PC-3 (cell line): ENCODE data around the gene SRSF1. TPM values are rescaled to one million over a fixed set of nuclear protein-coding genes. Genes with fewer than 3 reads are reported as not detected.

Source experiments
- ATAC-seq: fragments of 200-7000 bp; cut with Tn5 transposase; 2 replicates; pipeline ENCODE4 v1.9.1; 2020; ENCODE audit warnings: mild to moderate bottlenecking, moderate library complexity
- BruUV-seq: library from RNA; stranded (reverse); fragments of 400-500 nt; replicated peaks from 2 replicates; lab custom pipeline; 2021; lab: Mats Ljungman, UMichigan
- CTCF ChIA-PET: fragments of 300-600 bp; sonication (Branson Sonifier 250); formaldehyde crosslinking; loops from one replicate; lab custom pipeline; 2022; ENCODE audit warnings: antibody characterized with exemption; lab: Charles Lee
- POLR2A ChIA-PET: fragments of 300-600 bp; sonication (Branson Sonifier 250); formaldehyde crosslinking; loops from one replicate; lab custom pipeline; 2022; ENCODE audit warnings: antibody characterized with exemption; ENCODE audit not compliant: unreplicated experiment; lab: Charles Lee
- DNase-seq: peaks from one replicate; pipeline ENCODE4 v3.0.0-alpha.2; 2015
- H2AFZ ChIP-seq: fragments of 300-600 bp; sonication (generic); 2 replicates; pipeline ENCODE4 v1.6.0; 2016; ENCODE audit warnings: antibody characterized with exemption, low read length
- H3F3A ChIP-seq: fragments of 300-600 bp; sonication (generic); one replicate; pipeline ENCODE4 v1.6.0; 2017; ENCODE audit warnings: antibody characterized with exemption, low read length, control low read depth, mild to moderate bottlenecking; ENCODE audit not compliant: unreplicated experiment
- H3K27ac ChIP-seq: fragments of 300-600 bp; sonication (generic); 2 replicates; pipeline ENCODE4 v1.5.1; 2016; ENCODE audit warnings: mild to moderate bottlenecking, low read length
- H3K27me3 ChIP-seq: fragments of 300-600 bp; sonication (generic); 2 replicates; pipeline ENCODE4 v1.6.1; 2016; ENCODE audit warnings: low read length, mixed read lengths
- H3K36me3 ChIP-seq: fragments of 300-600 bp; sonication (generic); 2 replicates; pipeline ENCODE4 v1.6.1; 2016; ENCODE audit warnings: low read depth, mixed run types, low read length, mixed read lengths
- H3K4me1 ChIP-seq: fragments of 300-600 bp; sonication (generic); 2 replicates; pipeline ENCODE4 v1.5.1; 2016; ENCODE audit warnings: low read length; ENCODE audit not compliant: insufficient read depth
- H3K4me2 ChIP-seq: fragments of 300-600 bp; sonication (generic); 2 replicates; pipeline ENCODE4 v1.6.0; 2016; ENCODE audit warnings: low read length
- H3K4me3 ChIP-seq: fragments of 300-600 bp; sonication (generic); 2 replicates; pipeline ENCODE4 v1.5.1; 2016; ENCODE audit warnings: mild to moderate bottlenecking, low read length, mixed read lengths
- H3K79me2 ChIP-seq: fragments of 300-600 bp; sonication (generic); 2 replicates; pipeline ENCODE4 v1.6.1; 2017; ENCODE audit warnings: low read length, mixed read lengths
- H3K9ac ChIP-seq: fragments of 300-600 bp; sonication (generic); 2 replicates; pipeline ENCODE4 v1.6.0; 2016; ENCODE audit warnings: mild to moderate bottlenecking, low read length
- H3K9me2 ChIP-seq: fragments of 300-600 bp; sonication (generic); replicated peaks from 2 replicates; pipeline ENCODE4 v1.6.1; 2016; ENCODE audit warnings: mixed run types, low read length, mixed read lengths
- H3K9me3 ChIP-seq: fragments of 300-600 bp; sonication (generic); 2 replicates; pipeline ENCODE4 v1.6.1; 2016; ENCODE audit warnings: low read length, mixed read lengths
- H4K20me1 ChIP-seq: fragments of 300-600 bp; sonication (generic); 2 replicates; pipeline ENCODE4 v1.6.1; 2016; ENCODE audit warnings: low read length, mixed read lengths
- CTCF ChIP-seq: fragments of 300-600 bp; sonication (generic); conservative IDR thresholded peaks from 2 replicates; pipeline ENCODE4 v1.5.1; 2017; ENCODE audit warnings: antibody characterized with exemption, low read depth, mild to moderate bottlenecking, low read length
- EZH2 ChIP-seq: fragments of 300-600 bp; sonication (generic); IDR thresholded peaks from one replicate; pipeline ENCODE4 v1.6.1; 2017; ENCODE audit warnings: antibody characterized with exemption, mild to moderate bottlenecking, low read length; ENCODE audit not compliant: unreplicated experiment
- EZH2phosphoT487 ChIP-seq: fragments of 300-600 bp; sonication (generic); IDR thresholded peaks from 2 replicates; pipeline ENCODE4 v1.6.1; 2018; ENCODE audit warnings: mild to moderate bottlenecking, antibody characterized with exemption, low read length, borderline replicate concordance
- intact Hi-C: fragments of 100-400 bp; cut with micrococcal nuclease; formaldehyde crosslinking; loops from 2 replicates; pipeline ENCODE4 v1.9.0; 2023
- total RNA-seq: library from RNA; depleted of rRNA; stranded (reverse); fragments of >200 nt; gene quantifications from 2 replicates; pipeline ENCODE4 v1.2.3, GENCODE V29; 2014

The SRSF1 gene
- total RNA-seq, 1 experiment from 2014 or later = 325 TPM

GRCh38 chr17:58001461-58002124 lies 5.5 kb downstream of the SRSF1 start:
- DNase-seq = no peak
- H3K9ac ChIP-seq = no peak overlapping the region
- peaks cover 42% of the 10 kb centered on the region for H3F3A ChIP-seq
- ChIA-PET CTCF (interaction anchor here (0.6 to 1.1 kb wide), 5 partner anchors 15 to 428 kb away, joined by 3 to 12 read pairs (median 4); partner anchors contain the start of gene DYNLL2), POLR2A (interaction anchor here (0.7 kb wide), 3 partner anchors 53 to 288 kb away, joined by 3 to 4 read pairs (median 3); no protein-coding TSS in a partner anchor)
- peaks cover 53% of the 10 kb centered on the region for H3K79me2 ChIP-seq
- H3K27ac ChIP-seq = no peak overlapping the region
- intact Hi-C loops = no loop called here
- no peak overlapping the region for H2AFZ ChIP-seq
- H3K9me2 ChIP-seq = no peaks in the 10 kb centered on the region
- H3K4me1 ChIP-seq = peaks cover 30% of the 10 kb centered on the region
- H3K4me2 ChIP-seq = 0 out of 2 replicates have a peak overlapping the region, but pooled peaks have one; percentile 24
- 0 out of 2 replicates have a peak overlapping the region, but pooled peaks have one; percentile 96 for H3K4me3 ChIP-seq
- no peaks in the 10 kb centered on the region for H3K27me3 ChIP-seq
- no peak for ATAC-seq
- peaks cover 65% of the 10 kb centered on the region for H4K20me1 ChIP-seq
- no peaks in the 10 kb centered on the region for H3K9me3 ChIP-seq
- H3K36me3 ChIP-seq = peaks cover 83% of the 10 kb centered on the region
- no TSS peak for BruUV-seq
- no peak for TF ChIP-seq CTCF
- TF ChIP-seq EZH2phosphoT487 = no peak
- no peak for TF ChIP-seq EZH2

DNA sequence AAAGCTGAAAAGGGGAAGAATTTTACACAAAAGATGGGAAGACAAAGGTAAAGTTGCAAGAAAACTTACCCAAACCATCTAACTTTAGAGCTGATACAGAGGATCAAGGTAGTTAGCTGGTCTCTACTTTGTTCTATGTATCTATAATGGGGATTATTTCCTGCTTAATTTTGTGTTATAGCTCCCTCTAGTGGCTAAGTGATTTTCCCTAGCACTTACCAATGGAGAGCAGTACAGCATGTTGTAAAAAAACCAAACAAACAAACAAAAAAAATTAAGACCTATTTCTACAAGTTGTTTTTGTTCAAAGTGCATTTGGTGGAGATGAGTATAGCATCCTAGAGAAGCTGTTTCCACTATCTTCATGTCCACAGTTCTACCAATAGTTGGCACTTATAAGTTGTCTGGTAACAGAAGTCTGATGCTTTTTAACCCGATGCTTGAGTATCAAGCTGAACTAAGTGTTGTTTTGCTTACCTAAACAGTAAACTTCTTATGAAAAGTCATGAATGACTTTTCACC lies 7.5 kb downstream of the SRSF1 start:
- intact Hi-C loops = loop anchor here (1.0 kb wide), 2 partner anchors 114 to 141 kb away; no protein-coding TSS in a partner anchor
- TF ChIP-seq EZH2 (no peak), CTCF (peak; percentile 99)
- Histone ChIP-seq H3K9me2 (no peaks in the 10 kb centered on the region), H4K20me1 (peaks cover 47% of the 10 kb centered on the region), H3K27ac (no peak overlapping the region), H3K36me3 (peaks cover 66% of the 10 kb centered on the region), H3K27me3 (no peaks in the 10 kb centered on the region), H3K4me3 (no peak overlapping the region), H3F3A (peaks cover 55% of the 10 kb centered on the region), H3K4me1 (peaks cover 25% of the 10 kb centered on the region), H2AFZ (no peak overlapping the region), H3K9ac (no peak overlapping the region), H3K79me2 (peaks cover 33% of the 10 kb centered on the region), H3K4me2 (no peak overlapping the region), H3K9me3 (no peaks in the 10 kb centered on the region)
- ATAC-seq (peak; percentile 58), DNase-seq (peak; percentile 93)
- BruUV-seq = no TSS peak
- POLR2A ChIA-PET = interaction anchor here (0.5 to 1.0 kb wide), 6 partner anchors 11 to 252 kb away, joined by 3 to 13 read pairs (median 4); partner anchors contain the start of gene VEZF1
- CTCF ChIA-PET = interaction anchor here (0.5 to 1.9 kb wide), 18 partner anchors 10 to 861 kb away, joined by 3 to 20 read pairs (median 4); partner anchors contain the start of genes MRPS23 and VEZF1
